GM18526 (cell line): Measurements from ENCODE around the gene MBD3L3.
"Not testable (repeated sequence)": the region's sequence is repeated elsewhere in the genome, so short reads cannot be mapped to it uniquely, and the experiment has no call there.

Source experiments
- POLR2A ChIP-seq: IDR thresholded peaks from 3 replicates; pipeline ENCODE4 v1.6.1; 2011; ENCODE audit not compliant: insufficient read length; ENCODE audit errors: extremely low read depth

The MBD3L3 gene

GRCh38 chr19:7069042-7069903 lies 10.8 kb upstream of the MBD3L3 start, which contains the start of gene ZNF557:
TSS of gene ZNF557 (plus strand) at chr19:7069703. CDS start at chr19:7075075, 5,372 bp downstream.
- TF ChIP-seq POLR2A = peak; percentile 86

GRCh38 chr19:7068599-7068998 lies 10.1 kb upstream of the MBD3L3 start:
- no peak for TF ChIP-seq POLR2A

- TF ChIP-seq POLR2A = no peak
These were observed 9.2 kb upstream of the MBD3L3 start for GRCh38 chr19:7067716-7068115.

- no peak for TF ChIP-seq POLR2A
These were observed 5.4 kb upstream of the MBD3L3 start for GRCh38 chr19:7063764-7064418.

GRCh38 chr19:7063339-7063738 lies 4.9 kb upstream of the MBD3L3 start:
- TF ChIP-seq POLR2A = no peak

- TF ChIP-seq POLR2A = not testable (repeated sequence)
These were observed 9.5 kb downstream of the MBD3L3 start, which contains the start of gene MBD3L2 for GRCh38 chr19:7049021-7049420. TSS of gene MBD3L2 (plus strand) at chr19:7049321. CDS start at chr19:7049374, 53 bp downstream.

- not testable (repeated sequence) for TF ChIP-seq POLR2A
These were observed 18.4 kb downstream of the MBD3L3 start, which contains the start of gene MBD3L4 for GRCh38 chr19:7040079-7040478. TSS of gene MBD3L4 (minus strand) at chr19:7040179. CDS start at chr19:7040144, 35 bp downstream.

GRCh38 chr19:7030278-7030677 lies 28.2 kb downstream of the MBD3L3 start, which contains the start of gene MBD3L5:
TSS of gene MBD3L5 (plus strand) at chr19:7030578. CDS start at chr19:7030612, 34 bp downstream.
- TF ChIP-seq POLR2A = not testable (repeated sequence)

- TF ChIP-seq POLR2A = not testable (repeated sequence)
These were observed 37.1 kb downstream of the MBD3L3 start, which contains the start of gene MBD3L2B for GRCh38 chr19:7021331-7021730. TSS of gene MBD3L2B (minus strand) at chr19:7021431. CDS start at chr19:7021397, 34 bp downstream.

- TF ChIP-seq POLR2A = no peak
These were observed 39.6 kb downstream of the MBD3L3 start for GRCh38 chr19:7018828-7019227.

GRCh38 chr19:7013678-7014077 lies 44.8 kb downstream of the MBD3L3 start:
- no peak for TF ChIP-seq POLR2A

- no peak for TF ChIP-seq POLR2A
These were observed 47.5 kb downstream of the MBD3L3 start for GRCh38 chr19:7010722-7011593.

- no peak for TF ChIP-seq POLR2A
These were observed 50.6 kb downstream of the MBD3L3 start for GRCh38 chr19:7007859-7008258.
